Stomach (tissue), 9 donors: ENCODE results near the gene SUSD6. TPM values are rescaled to one million over a fixed set of nuclear protein-coding genes. Genes with fewer than 3 reads are reported as not detected.

ENCODE experiments used
- DNase-seq, 2 donors: peaks; one replicate each; pipeline versions ENCODE4 v3.0.0 to v3.0.0-alpha.2; 2013 to 2019
- H3K27ac ChIP-seq, 5 donors: fragments of 200-600 bp in 4 of 5; sonication (generic) in 4 of 5; one replicate each; pipeline ENCODE4 v1.5.1; 2013 to 2019; ENCODE audit warnings: mild to moderate bottlenecking in 1 of 5, moderate library complexity in 1 of 5
- H3K27me3 ChIP-seq, 3 donors: fragments of 200-600 bp; sonication (generic); one replicate each; pipeline ENCODE4 v1.5.1; 2017 to 2019; ENCODE audit warnings: mixed run types in 1 of 3
- H3K36me3 ChIP-seq, 4 donors: fragments of 200-600 bp; sonication (generic); 1 replicate in 3 of 4; 2 replicates in 1 of 4; pipeline ENCODE4 v1.5.1; 2016 to 2019
- H3K4me1 ChIP-seq, 4 donors: fragments of 200-600 bp; sonication (generic); one replicate each; pipeline ENCODE4 v1.5.1; 2016 to 2019
- H3K4me3 ChIP-seq, 4 donors: fragments of 200-600 bp; sonication (generic) in 3 of 4; one replicate each; pipeline ENCODE4 v1.5.1; 2016 to 2019; ENCODE audit warnings: mild to moderate bottlenecking in 1 of 4
- H3K9me3 ChIP-seq, 4 donors: fragments of 200-600 bp; sonication (generic); one replicate each; pipeline ENCODE4 v1.5.1; 2016 to 2019
- EP300 ChIP-seq: sonication (generic); formaldehyde crosslinking; IDR thresholded peaks from one replicate; pipeline ENCODE4 v1.6.1; 2017; ENCODE audit warnings: antibody characterized with exemption
- POLR2A ChIP-seq, 4 donors: fragments of 450-650 bp; IDR thresholded peaks; one replicate each; pipeline ENCODE4 v1.6.1; 2016; ENCODE audit warnings: antibody characterized with exemption in 4 of 4, control low read depth in 2 of 4, mild to moderate bottlenecking in 1 of 4, moderate library complexity in 1 of 4
- POLR2AphosphoS5 ChIP-seq, 3 donors: sonication (generic); formaldehyde crosslinking; IDR thresholded peaks; one replicate each; pipeline ENCODE4 v1.6.1; 2016; ENCODE audit warnings: antibody characterized with exemption in 3 of 3
- WGBS, 5 donors: extraction: QIAGEN DNeasy Blood & Tissue Kit in 3 of 5; methylation state at CpG; one replicate each; pipeline versions ENCODE4 v1.1.5 to v1.1.7; 2013 to 2018; 5-methylcytosine and 5-hydroxymethylcytosine counted together
- intact Hi-C: fragments of 100-400 bp; cut with DNase I; formaldehyde crosslinking; loops from one replicate; pipeline ENCODE4 v1.15.1; 2023; ENCODE audit warnings: low total_unique reads
- polyA plus RNA-seq, 3 donors: library from polyadenylated mRNA; stranded (reverse); fragments of 200-250 nt; gene quantifications; one replicate each; pipeline ENCODE4 v1.2.3, GENCODE V29; 2013
- total RNA-seq, 5 donors: library from RNA; depleted of rRNA; stranded (reverse); fragments of >200 nt; gene quantifications; one replicate each; pipeline versions ENCODE4 v1.1.0 to v1.2.3, GENCODE V29; 2014 to 2016
- TF ChIP-seq, protein P1 (sequence below), 7 experiments: fragments of 450-650 bp in 4 of 7; fragments of 200-600 bp in 3 of 7; sonication (generic) in 3 of 7; IDR thresholded peaks; one replicate each; pipeline ENCODE4 v1.5.1; 2016 to 2019; ENCODE audit warnings: antibody characterized with exemption in 7 of 7, control low read depth in 2 of 7, mild to moderate bottlenecking in 1 of 7
- donor health status: healthy with polysubstance abuse.
- donor health status: Bipolar disorder and iron deficiency.
- donor health status: healthy.

SUSD6 gene
- total and polyA plus RNA-seq, 8 donors, result 4.9 to 39.0 (median 24.7) TPM

DNA sequence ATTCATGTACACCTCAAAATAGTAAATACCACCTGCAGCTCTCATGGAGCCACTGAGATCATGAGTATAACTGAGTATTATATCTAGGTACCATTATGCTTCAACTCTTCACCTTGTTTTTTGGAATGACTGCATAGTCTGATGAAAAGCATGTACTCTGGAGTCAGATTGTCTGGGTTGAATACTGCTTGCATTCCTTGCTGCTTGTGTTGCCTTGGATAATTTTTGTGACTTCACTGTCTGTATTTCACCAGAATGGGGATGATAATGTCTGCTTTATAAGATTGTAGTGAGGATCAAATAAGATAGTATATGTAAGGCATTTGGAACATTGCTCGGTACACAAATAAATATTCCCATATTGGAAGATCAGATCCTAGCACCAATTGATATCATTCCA is 54.2 kb downstream of the SUSD6 start:
- no peak for DNase-seq
- Histone ChIP-seq H3K9me3 (no peaks in the 10 kb centered on the region), H3K4me1 (peaks cover 63 to 97% (median 81%) of the 10 kb centered on the region in 4 donors), H3K36me3 (peaks cover 0 to 6% (median 1%) of the 10 kb centered on the region in 4 donors), H3K27me3 (no peaks in the 10 kb centered on the region), H3K4me3 (no peak overlapping the region), H3K27ac (peak overlapping the region in 4 of 5 donors; percentile 43 to 75 (median 64))
- TF ChIP-seq EP300, result no peak
- TF ChIP-seq, protein P1, sequence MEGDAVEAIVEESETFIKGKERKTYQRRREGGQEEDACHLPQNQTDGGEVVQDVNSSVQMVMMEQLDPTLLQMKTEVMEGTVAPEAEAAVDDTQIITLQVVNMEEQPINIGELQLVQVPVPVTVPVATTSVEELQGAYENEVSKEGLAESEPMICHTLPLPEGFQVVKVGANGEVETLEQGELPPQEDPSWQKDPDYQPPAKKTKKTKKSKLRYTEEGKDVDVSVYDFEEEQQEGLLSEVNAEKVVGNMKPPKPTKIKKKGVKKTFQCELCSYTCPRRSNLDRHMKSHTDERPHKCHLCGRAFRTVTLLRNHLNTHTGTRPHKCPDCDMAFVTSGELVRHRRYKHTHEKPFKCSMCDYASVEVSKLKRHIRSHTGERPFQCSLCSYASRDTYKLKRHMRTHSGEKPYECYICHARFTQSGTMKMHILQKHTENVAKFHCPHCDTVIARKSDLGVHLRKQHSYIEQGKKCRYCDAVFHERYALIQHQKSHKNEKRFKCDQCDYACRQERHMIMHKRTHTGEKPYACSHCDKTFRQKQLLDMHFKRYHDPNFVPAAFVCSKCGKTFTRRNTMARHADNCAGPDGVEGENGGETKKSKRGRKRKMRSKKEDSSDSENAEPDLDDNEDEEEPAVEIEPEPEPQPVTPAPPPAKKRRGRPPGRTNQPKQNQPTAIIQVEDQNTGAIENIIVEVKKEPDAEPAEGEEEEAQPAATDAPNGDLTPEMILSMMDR (IDR thresholded peaks at IDR 0.05), result no peak
- no peak for TF ChIP-seq POLR2AphosphoS5 (IDR thresholded peaks at IDR 0.05)
- TF ChIP-seq POLR2A (IDR thresholded peaks at IDR 0.05), result no peak
- WGBS, 5 donors, result 73 to 100% (median 90%) methylated on average over 1 of the region's 1 CpG
- intact Hi-C loops, result no loop called here

DNA sequence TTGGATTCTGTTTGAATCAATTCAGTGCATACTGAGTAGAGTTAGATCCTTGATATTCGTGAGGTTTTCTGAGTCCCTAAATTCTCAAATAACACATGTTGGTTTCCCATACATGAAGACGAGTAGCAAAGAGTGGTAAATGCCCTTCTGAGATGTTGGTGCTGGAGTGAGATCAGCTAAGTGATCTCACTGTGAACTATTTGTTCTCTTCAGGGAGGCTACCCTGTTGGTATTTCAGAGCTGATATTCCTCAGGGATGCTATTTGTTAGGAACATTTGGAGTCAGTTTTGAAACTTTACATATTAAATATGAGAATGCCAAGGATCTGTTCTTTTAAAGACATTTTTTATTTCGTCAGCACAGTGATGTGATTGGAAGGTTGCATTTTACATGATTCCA is 54.7 kb downstream of the SUSD6 start:
- TF ChIP-seq POLR2A (IDR thresholded peaks at IDR 0.05), result no peak
- TF ChIP-seq POLR2AphosphoS5 (IDR thresholded peaks at IDR 0.05), result peak in 1 of 3 donors; percentile 17
- intact Hi-C loops, result no loop called here

DNA sequence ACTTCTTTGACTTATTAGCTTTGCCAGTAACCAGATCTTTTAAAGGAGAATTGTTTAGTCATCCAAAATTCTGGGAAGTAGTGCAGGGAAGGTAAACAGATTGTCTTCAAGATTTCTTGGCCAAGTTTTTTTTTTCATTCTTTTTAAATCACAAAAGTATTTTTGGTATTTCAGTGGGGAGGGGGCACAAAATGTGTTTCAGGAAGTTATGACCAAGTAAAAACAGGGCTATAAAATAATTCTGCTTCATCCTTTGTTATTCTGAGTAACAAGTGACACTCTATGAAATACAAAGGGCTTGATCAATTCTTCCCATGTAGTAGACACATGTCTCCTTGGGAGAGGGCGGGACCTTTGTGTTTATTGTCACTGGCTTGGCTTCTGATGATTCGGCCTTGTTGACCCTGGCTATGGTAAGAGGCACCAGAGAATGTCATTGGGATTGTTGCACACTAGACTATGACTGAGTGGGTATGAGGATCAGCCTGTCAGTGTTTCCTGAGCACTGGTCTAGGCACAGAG is 55.4 kb downstream of the SUSD6 start:
- H3K27me3 ChIP-seq, result no peaks in the 10 kb centered on the region
- WGBS, 5 donors, result 67 to 76% (median 74%) methylated on average over 2 of the region's 2 CpGs
- peaks cover 52 to 97% (median 77%) of the 10 kb centered on the region in 4 donors for H3K4me1 ChIP-seq
- intact Hi-C loops, result no loop called here
- DNase-seq, result no peak
- TF ChIP-seq EP300 (no peak), POLR2A (IDR thresholded peaks at IDR 0.05) (no peak)
- TF ChIP-seq, protein P1 (IDR thresholded peaks at IDR 0.05), result no peak
- no peaks in the 10 kb centered on the region for H3K9me3 ChIP-seq
- no peak overlapping the region for H3K4me3 ChIP-seq
- peak overlapping the region in 4 of 5 donors; percentile 18 to 75 (median 64) for H3K27ac ChIP-seq
- H3K36me3 ChIP-seq, result peaks cover 0 to 3% (median 0%) of the 10 kb centered on the region in 4 donors

More for the DNA sequence above, 54.7 kb downstream of the SUSD6 start:
- Histone ChIP-seq H3K27ac (peak overlapping the region in 4 of 5 donors; percentile 43 to 75 (median 64)), H3K9me3 (no peaks in the 10 kb centered on the region), H3K4me3 (no peak overlapping the region), H3K36me3 (peaks cover 0 to 3% (median 1%) of the 10 kb centered on the region in 4 donors), H3K27me3 (no peaks in the 10 kb centered on the region), H3K4me1 (peaks cover 58 to 97% (median 81%) of the 10 kb centered on the region in 4 donors)
- WGBS, 5 donors, result 64 to 70% (median 64%) methylated on average over 3 of the region's 3 CpGs
- no peak for DNase-seq

DNA sequence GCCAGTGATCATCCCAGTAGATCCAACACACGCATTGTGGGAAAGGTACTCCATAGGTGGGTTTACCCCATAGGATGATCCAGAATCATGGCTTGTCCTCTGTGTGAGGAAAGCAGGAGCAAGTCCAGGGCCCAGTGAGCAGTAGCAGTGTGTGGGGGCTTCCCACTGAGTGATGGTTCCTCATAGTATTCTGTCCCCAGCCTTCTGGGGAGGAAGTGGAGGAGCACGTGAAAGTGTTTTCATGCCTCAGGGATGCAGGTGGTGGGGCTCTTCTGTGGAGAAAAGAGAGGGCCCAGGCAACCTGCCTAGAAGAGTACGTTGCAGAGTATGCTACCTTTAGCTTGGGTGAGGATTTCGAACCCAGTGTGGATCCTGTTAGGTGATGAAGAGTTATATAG is 56.5 kb downstream of the SUSD6 start:
- H3K27ac ChIP-seq, result peak overlapping the region in 2 of 5 donors; percentile 67 to 75
- H3K27me3 ChIP-seq, result no peaks in the 10 kb centered on the region
- no peak for TF ChIP-seq EP300
- TF ChIP-seq, protein P1 (IDR thresholded peaks at IDR 0.05), result no peak
- no peak for TF ChIP-seq POLR2AphosphoS5 (IDR thresholded peaks at IDR 0.05)
- TF ChIP-seq POLR2A (IDR thresholded peaks at IDR 0.05), result no peak
- intact Hi-C loops, result no loop called here
- WGBS, 5 donors, result 63 to 82% (median 67%) methylated on average over 4 of the region's 4 CpGs
- DNase-seq, result no peak
- peaks cover 51 to 97% (median 76%) of the 10 kb centered on the region in 4 donors for H3K4me1 ChIP-seq
- H3K36me3 ChIP-seq, result peaks cover 0 to 3% (median 0%) of the 10 kb centered on the region in 4 donors
- no peak overlapping the region for H3K4me3 ChIP-seq
- H3K9me3 ChIP-seq, result no peaks in the 10 kb centered on the region

DNA sequence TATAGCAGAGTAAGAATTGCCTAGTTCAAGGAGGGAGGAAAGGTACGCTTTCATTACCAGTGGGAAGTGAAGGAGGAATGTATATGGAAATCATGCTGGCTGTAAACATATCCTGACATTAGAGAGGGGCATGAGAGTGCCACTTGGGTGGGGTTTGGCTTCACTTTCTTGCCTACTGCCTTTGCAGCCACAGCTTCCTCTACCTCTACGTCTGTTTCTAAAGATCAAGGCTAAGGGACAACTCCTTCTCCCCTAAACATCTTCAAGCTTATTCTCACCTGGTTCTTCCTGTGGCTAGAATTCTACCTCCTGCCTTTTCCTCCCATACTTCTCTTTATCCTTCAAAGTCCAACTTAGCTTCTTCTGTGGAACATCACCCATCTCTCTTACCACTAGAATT is 58.0 kb downstream of the SUSD6 start:
- Histone ChIP-seq H3K27me3 (no peaks in the 10 kb centered on the region), H3K36me3 (peaks cover 0 to 3% (median 0%) of the 10 kb centered on the region in 4 donors), H3K4me1 (peaks cover 58 to 97% (median 77%) of the 10 kb centered on the region in 4 donors), H3K4me3 (no peak overlapping the region), H3K27ac (no peak overlapping the region), H3K9me3 (no peaks in the 10 kb centered on the region)
- 80 to 85% (median 84%) methylated on average over 2 of the region's 2 CpGs for WGBS, 5 donors
- DNase-seq, result no peak
- intact Hi-C loops, result no loop called here
- TF ChIP-seq POLR2AphosphoS5 (IDR thresholded peaks at IDR 0.05) (no peak), POLR2A (IDR thresholded peaks at IDR 0.05) (no peak), EP300 (no peak)
- TF ChIP-seq, protein P1 (IDR thresholded peaks at IDR 0.05), result no peak
